HEK293 (cell line): ENCODE results near the gene NEU1.

Experiments used
- ATF2 ChIP-seq: fragments of 450-650 bp; formaldehyde crosslinking; IDR thresholded peaks from 2 replicates; pipeline ENCODE4 v1.5.1; 2016; ENCODE audit warnings: missing biosample characterization, missing genetic modification characterization, low read depth
- GLI2 ChIP-seq: fragments of 450-650 bp; formaldehyde crosslinking; IDR thresholded peaks from 2 replicates; pipeline ENCODE4; 2017; ENCODE audit warnings: missing biosample characterization, missing genetic modification characterization, low read depth, borderline replicate concordance
- GLIS1 ChIP-seq: fragments of 450-650 bp; formaldehyde crosslinking; IDR thresholded peaks from 2 replicates; pipeline ENCODE4 v1.5.1; 2016; ENCODE audit warnings: missing biosample characterization, missing genetic modification characterization
- IKZF3 ChIP-seq: fragments of 450-650 bp; IDR thresholded peaks from 2 replicates; pipeline ENCODE4 v1.5.0; 2018; ENCODE audit warnings: missing biosample characterization, mild to moderate bottlenecking, missing genetic modification characterization, moderate library complexity
- KLF1 ChIP-seq: fragments of 450-650 bp; formaldehyde crosslinking; IDR thresholded peaks from 2 replicates; pipeline ENCODE4 v1.5.1; 2016; ENCODE audit warnings: missing biosample characterization, missing genetic modification characterization
- MEIS1 ChIP-seq: sonication (generic); formaldehyde crosslinking; IDR thresholded peaks from 2 replicates; pipeline ENCODE4 v1.8.1; 2022; ENCODE audit warnings: missing genetic modification reagents, mild to moderate bottlenecking, borderline replicate concordance
- PRDM4 ChIP-seq: fragments of 450-650 bp; formaldehyde crosslinking; IDR thresholded peaks from 2 replicates; pipeline ENCODE4 v1.5.1; 2017; ENCODE audit warnings: missing biosample characterization, missing genetic modification characterization
- SALL2 ChIP-seq: fragments of 450-650 bp; formaldehyde crosslinking; IDR thresholded peaks from 2 replicates; pipeline ENCODE4 v1.5.0; 2017; ENCODE audit warnings: missing biosample characterization, mild to moderate bottlenecking, missing genetic modification characterization, borderline replicate concordance
- YY2 ChIP-seq: fragments of 450-650 bp; formaldehyde crosslinking; IDR thresholded peaks from 2 replicates; pipeline ENCODE4 v1.5.1; 2016; ENCODE audit warnings: missing biosample characterization, missing genetic modification characterization
- ZBTB17 ChIP-seq: fragments of 450-650 bp; formaldehyde crosslinking; IDR thresholded peaks from 2 replicates; pipeline ENCODE4 v1.5.1; 2016; ENCODE audit warnings: missing biosample characterization, missing genetic modification characterization
- ZBTB7A ChIP-seq: fragments of 450-650 bp; formaldehyde crosslinking; IDR thresholded peaks from 2 replicates; pipeline ENCODE4 v1.5.1; 2016; ENCODE audit warnings: low read depth, missing biosample characterization, missing genetic modification characterization
- ZEB2 ChIP-seq: fragments of 450-650 bp; formaldehyde crosslinking; IDR thresholded peaks from 2 replicates; pipeline ENCODE4 v1.5.1; 2016; ENCODE audit warnings: missing biosample characterization, missing genetic modification characterization
- ZFP3 ChIP-seq: fragments of 450-650 bp; formaldehyde crosslinking; IDR thresholded peaks from 2 replicates; pipeline ENCODE4 v1.5.1; 2016; ENCODE audit warnings: low read depth, missing biosample characterization, missing genetic modification characterization
- ZNF157 ChIP-seq: fragments of 450-650 bp; formaldehyde crosslinking; IDR thresholded peaks from 2 replicates; pipeline ENCODE4 v1.5.1; 2016; ENCODE audit warnings: missing biosample characterization, missing genetic modification characterization
- ZNF16 ChIP-seq: fragments of 450-650 bp; formaldehyde crosslinking; IDR thresholded peaks from 2 replicates; pipeline ENCODE4 v1.5.1; 2016; ENCODE audit warnings: low read depth, missing biosample characterization, missing genetic modification characterization
- ZNF174 ChIP-seq: fragments of 450-650 bp; formaldehyde crosslinking; IDR thresholded peaks from 2 replicates; pipeline ENCODE4 v1.5.0; 2017; ENCODE audit warnings: missing biosample characterization, mild to moderate bottlenecking, missing genetic modification characterization
- ZNF202 ChIP-seq: fragments of 450-650 bp; formaldehyde crosslinking; IDR thresholded peaks from 2 replicates; pipeline ENCODE4 v1.5.1; 2016; ENCODE audit warnings: missing biosample characterization, missing genetic modification characterization, borderline replicate concordance
- ZNF211 ChIP-seq: fragments of 450-650 bp; formaldehyde crosslinking; IDR thresholded peaks from 2 replicates; pipeline ENCODE4 v1.5.1; 2016; ENCODE audit warnings: low read depth, missing biosample characterization, missing genetic modification characterization
- ZNF266 ChIP-seq: fragments of 450-650 bp; formaldehyde crosslinking; IDR thresholded peaks from 2 replicates; pipeline ENCODE4 v1.5.1; 2016; ENCODE audit warnings: missing biosample characterization, missing genetic modification characterization, low read depth
- ZNF274 ChIP-seq, 2 experiments: fragments of 200-500 bp in 1 of 2; fragments of 450-650 bp in 1 of 2; sonication (Bioruptor generic) in 1 of 2; formaldehyde crosslinking in 1 of 2; IDR thresholded peaks; 2 replicates each; pipeline versions ENCODE4 v1.5.1 to v1.6.1; 2014 to 2016; ENCODE audit warnings: borderline replicate concordance in 1 of 2, inconsistent platforms in 1 of 2, low read length in 1 of 2, missing biosample characterization in 1 of 2, missing genetic modification characterization in 1 of 2
- ZNF37A ChIP-seq: fragments of 450-650 bp; IDR thresholded peaks from 2 replicates; pipeline ENCODE4 v1.5.1; 2018; ENCODE audit warnings: missing biosample characterization, missing genetic modification characterization
- ZNF398 ChIP-seq: fragments of 450-650 bp; formaldehyde crosslinking; IDR thresholded peaks from 2 replicates; pipeline ENCODE4 v1.5.1; 2017; ENCODE audit warnings: missing biosample characterization, missing genetic modification characterization
- ZNF416 ChIP-seq: fragments of 450-650 bp; formaldehyde crosslinking; IDR thresholded peaks from 2 replicates; pipeline ENCODE4 v1.5.1; 2016; ENCODE audit warnings: missing biosample characterization, missing genetic modification characterization
- ZNF623 ChIP-seq: fragments of 450-650 bp; formaldehyde crosslinking; IDR thresholded peaks from 2 replicates; pipeline ENCODE4 v1.5.1; 2016; ENCODE audit warnings: missing biosample characterization, missing genetic modification characterization
- ZNF677 ChIP-seq: fragments of 450-650 bp; IDR thresholded peaks from 2 replicates; pipeline ENCODE4 v1.5.0; 2018; ENCODE audit warnings: missing biosample characterization, mild to moderate bottlenecking, missing genetic modification characterization, moderate library complexity
- ZNF76 ChIP-seq: fragments of 450-650 bp; formaldehyde crosslinking; IDR thresholded peaks from 2 replicates; pipeline ENCODE4; 2016; ENCODE audit warnings: low read depth, missing biosample characterization, missing genetic modification characterization, borderline replicate concordance
- ZNF830 ChIP-seq: fragments of 450-650 bp; IDR thresholded peaks from 2 replicates; pipeline ENCODE4 v1.5.0; 2018; ENCODE audit warnings: missing biosample characterization, missing genetic modification characterization, low read depth, mild to moderate bottlenecking, moderate library complexity
- ZNF837 ChIP-seq: fragments of 450-650 bp; formaldehyde crosslinking; IDR thresholded peaks from 2 replicates; pipeline ENCODE4 v1.5.1; 2016; ENCODE audit warnings: missing biosample characterization, missing genetic modification characterization
- ZNF843 ChIP-seq: fragments of 450-650 bp; formaldehyde crosslinking; IDR thresholded peaks from 2 replicates; pipeline ENCODE4 v1.5.1; 2016; ENCODE audit warnings: missing biosample characterization, missing genetic modification characterization
- ZSCAN16 ChIP-seq: fragments of 450-650 bp; formaldehyde crosslinking; IDR thresholded peaks from 2 replicates; pipeline ENCODE4 v1.5.1; 2016; ENCODE audit warnings: missing biosample characterization, missing genetic modification characterization
- TF ChIP-seq, protein P1 (sequence below): IDR thresholded peaks from 2 replicates; pipeline ENCODE4 v1.6.1; 2011; ENCODE audit warnings: mild to moderate bottlenecking, low read depth, low read length, borderline replicate concordance

The NEU1 gene

GRCh38 chr6:31826793-31827285, 35.8 kb downstream of the NEU1 start (continued):
- TF ChIP-seq ZNF274 (IDR thresholded peaks at IDR 0.05; ENCODE audit: low read length): no peak
- TF ChIP-seq ZNF274 (tag by site-specific recombination; IDR thresholded peaks at IDR 0.05; ENCODE audit: borderline replicate concordance): no peak
- TF ChIP-seq ZBTB7A: no peak
- no peak for TF ChIP-seq ZNF830
- no peak for TF ChIP-seq ZNF76 (tag by site-specific recombination)
- TF ChIP-seq ZNF16 (tag by site-specific recombination): no peak
- no peak for TF ChIP-seq ZNF37A
- TF ChIP-seq IKZF3: peak; percentile 67
- TF ChIP-seq, protein P1, sequence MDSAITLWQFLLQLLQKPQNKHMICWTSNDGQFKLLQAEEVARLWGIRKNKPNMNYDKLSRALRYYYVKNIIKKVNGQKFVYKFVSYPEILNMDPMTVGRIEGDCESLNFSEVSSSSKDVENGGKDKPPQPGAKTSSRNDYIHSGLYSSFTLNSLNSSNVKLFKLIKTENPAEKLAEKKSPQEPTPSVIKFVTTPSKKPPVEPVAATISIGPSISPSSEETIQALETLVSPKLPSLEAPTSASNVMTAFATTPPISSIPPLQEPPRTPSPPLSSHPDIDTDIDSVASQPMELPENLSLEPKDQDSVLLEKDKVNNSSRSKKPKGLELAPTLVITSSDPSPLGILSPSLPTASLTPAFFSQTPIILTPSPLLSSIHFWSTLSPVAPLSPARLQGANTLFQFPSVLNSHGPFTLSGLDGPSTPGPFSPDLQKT: no peak
- peak; percentile 45; the same call in 1 of the 2 replicates for TF ChIP-seq YY2 (tag by site-specific recombination)
- no peak for TF ChIP-seq GLI2 (tag by site-specific recombination)
- TF ChIP-seq ZNF398 (tag by site-specific recombination): no peak
- peak; percentile 87 for TF ChIP-seq KLF1 (tag by site-specific recombination)
- no peak for TF ChIP-seq ZNF211 (tag by site-specific recombination)
- TF ChIP-seq ZNF677: no peak
- TF ChIP-seq ZNF157: no peak
- TF ChIP-seq ZNF623 (tag by site-specific recombination): no peak
- TF ChIP-seq ZNF843 (tag by site-specific recombination): no peak
- no peak for TF ChIP-seq ZBTB17 (tag by site-specific recombination)
- no peak for TF ChIP-seq ZSCAN16 (tag by site-specific recombination)
- no peak for TF ChIP-seq ZNF266
- 0 out of 2 replicates have a peak, but pooled peaks have one; percentile 19 for TF ChIP-seq PRDM4 (tag by site-specific recombination)
- TF ChIP-seq ZEB2 (tag by site-specific recombination): peak; percentile 62; the same call in 1 of the 2 replicates
- no peak for TF ChIP-seq ZNF416 (tag by site-specific recombination)
- TF ChIP-seq ZNF837: no peak
- no peak for TF ChIP-seq ATF2 (tag by site-specific recombination)
- TF ChIP-seq ZNF174 (tag by site-specific recombination): no peak
- no peak for TF ChIP-seq SALL2
- no peak for TF ChIP-seq MEIS1
- TF ChIP-seq GLIS1 (tag by site-specific recombination): no peak
- TF ChIP-seq ZFP3: no peak
- TF ChIP-seq ZNF202 (tag by site-specific recombination): no peak
